T-helper 22 cell (primary cell): ENCODE measurements around the gene TLDC2.

Experiments
- DNase-seq: peaks from one replicate; pipeline ENCODE4 v3.0.0-alpha.2; 2020; ENCODE audit warnings: low read depth

Gene TLDC2

GRCh38 chr20:36850759-36851158 is 25.2 kb upstream of the TLDC2 start:
- DNase-seq = no peak

- DNase-seq = no peak
These were observed 24.4 kb upstream of the TLDC2 start for GRCh38 chr20:36851490-36851889.

- DNase-seq = no peak
These were observed 23.8 kb upstream of the TLDC2 start for GRCh38 chr20:36852187-36852586.

- no peak for DNase-seq
These were observed 21.3 kb upstream of the TLDC2 start for GRCh38 chr20:36854348-36855240.

GRCh38 chr20:36855241-36855657 is 20.7 kb upstream of the TLDC2 start:
- no peak for DNase-seq

- no peak for DNase-seq
These were observed 19.7 kb upstream of the TLDC2 start for GRCh38 chr20:36856195-36856594.

- DNase-seq = no peak
These were observed 19.0 kb upstream of the TLDC2 start for GRCh38 chr20:36856691-36857635.

GRCh38 chr20:36859282-36859555 is 16.7 kb upstream of the TLDC2 start:
- no peak for DNase-seq

- no peak for DNase-seq
These were observed 16.1 kb upstream of the TLDC2 start for GRCh38 chr20:36859700-36860330.

GRCh38 chr20:36860339-36860738 is 15.6 kb upstream of the TLDC2 start:
- no peak for DNase-seq

GRCh38 chr20:36860811-36861624 is 14.9 kb upstream of the TLDC2 start:
- no peak for DNase-seq

- DNase-seq = no peak
These were observed 14.4 kb upstream of the TLDC2 start for GRCh38 chr20:36861625-36861874.

GRCh38 chr20:36861875-36862801 is 13.8 kb upstream of the TLDC2 start:
- DNase-seq = no peak

GRCh38 chr20:36862857-36863668 is 12.9 kb upstream of the TLDC2 start:
- no peak for DNase-seq

GRCh38 chr20:36865076-36865860 is 10.7 kb upstream of the TLDC2 start:
- no peak for DNase-seq

- DNase-seq = no peak
These were observed 10.1 kb upstream of the TLDC2 start for GRCh38 chr20:36865861-36866149.

GRCh38 chr20:36866164-36866563 is 9.8 kb upstream of the TLDC2 start:
- no peak for DNase-seq

- DNase-seq = no peak
These were observed 9.1 kb upstream of the TLDC2 start for GRCh38 chr20:36866681-36867495.
